Mesothelial cell of epicardium (in vitro differentiated cells): Measurements from ENCODE around the gene LSM14A. TPM values are rescaled to one million over a fixed set of nuclear protein-coding genes. Genes with fewer than 3 reads are reported as not detected.

Experiments
- DNase-seq, 2 experiments: peaks; one replicate each; pipeline ENCODE4 v3.0.0; 2021; ENCODE audit warnings: low spot score in 2 of 2; ENCODE audit not compliant: unreplicated experiment in 2 of 2
- H3K27ac Mint-ChIP-seq: 2 replicates; pipeline ENCODE4 v1.8.0; 2021; ENCODE audit warnings: mixed read lengths
- H3K27me3 Mint-ChIP-seq: 2 replicates; pipeline ENCODE4 v1.8.0; 2021; ENCODE audit warnings: low read depth, mixed read lengths
- H3K36me3 Mint-ChIP-seq: 2 replicates; pipeline ENCODE4 v1.8.0; 2021; ENCODE audit warnings: mixed read lengths
- H3K4me1 Mint-ChIP-seq: 2 replicates; pipeline ENCODE4 v1.8.0; 2021; ENCODE audit warnings: mixed read lengths
- H3K4me3 Mint-ChIP-seq: 2 replicates; pipeline ENCODE4 v1.8.0; 2021; ENCODE audit warnings: mild to moderate bottlenecking, moderate library complexity, mixed read lengths
- H3K9me3 Mint-ChIP-seq: 2 replicates; pipeline ENCODE4 v1.8.0; 2021; ENCODE audit warnings: mixed read lengths
- total RNA-seq: library from RNA; stranded (reverse); gene quantifications from 3 replicates; pipeline ENCODE4 v1.2.1, GENCODE V29; 2021
- TF ChIP-seq, protein P1 (sequence below): fragments of 200-600 bp; sonication (generic); IDR thresholded peaks from one replicate; pipeline ENCODE4 v1.5.0; 2021; ENCODE audit warnings: antibody characterized with exemption; ENCODE audit not compliant: unreplicated experiment

The LSM14A gene
- total RNA-seq, 1 donor from 2014 or later: 153 TPM

DNA sequence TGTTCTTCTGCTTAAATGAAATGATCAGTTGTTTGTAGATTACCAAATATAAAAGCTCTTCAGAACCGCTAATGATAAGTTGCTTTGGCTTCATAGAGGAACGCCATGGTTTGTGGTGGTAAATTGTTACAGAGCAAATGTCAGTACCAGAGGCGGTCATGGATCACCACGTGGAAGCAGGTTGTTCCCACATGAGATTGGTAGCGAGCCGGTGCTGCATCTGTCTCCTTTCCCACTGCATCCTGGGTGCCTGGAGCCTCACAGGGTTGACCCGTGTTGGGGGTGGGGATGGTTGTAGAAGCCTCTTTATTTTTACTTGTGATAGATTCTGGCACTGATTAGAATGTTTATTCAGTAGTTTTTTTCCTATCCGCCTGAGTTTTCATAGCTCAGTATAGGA lies 96.8 kb downstream of the LSM14A start:
- Mint-ChIP-seq H3K9me3 (no peaks in the 10 kb centered on the region), H3K27ac (peak overlapping the region; percentile 75), H3K4me1 (peaks cover 44% of the 10 kb centered on the region), H3K36me3 (peaks cover 9% of the 10 kb centered on the region), H3K27me3 (no peaks in the 10 kb centered on the region), H3K4me3 (no peak overlapping the region)
- TF ChIP-seq, protein P1, sequence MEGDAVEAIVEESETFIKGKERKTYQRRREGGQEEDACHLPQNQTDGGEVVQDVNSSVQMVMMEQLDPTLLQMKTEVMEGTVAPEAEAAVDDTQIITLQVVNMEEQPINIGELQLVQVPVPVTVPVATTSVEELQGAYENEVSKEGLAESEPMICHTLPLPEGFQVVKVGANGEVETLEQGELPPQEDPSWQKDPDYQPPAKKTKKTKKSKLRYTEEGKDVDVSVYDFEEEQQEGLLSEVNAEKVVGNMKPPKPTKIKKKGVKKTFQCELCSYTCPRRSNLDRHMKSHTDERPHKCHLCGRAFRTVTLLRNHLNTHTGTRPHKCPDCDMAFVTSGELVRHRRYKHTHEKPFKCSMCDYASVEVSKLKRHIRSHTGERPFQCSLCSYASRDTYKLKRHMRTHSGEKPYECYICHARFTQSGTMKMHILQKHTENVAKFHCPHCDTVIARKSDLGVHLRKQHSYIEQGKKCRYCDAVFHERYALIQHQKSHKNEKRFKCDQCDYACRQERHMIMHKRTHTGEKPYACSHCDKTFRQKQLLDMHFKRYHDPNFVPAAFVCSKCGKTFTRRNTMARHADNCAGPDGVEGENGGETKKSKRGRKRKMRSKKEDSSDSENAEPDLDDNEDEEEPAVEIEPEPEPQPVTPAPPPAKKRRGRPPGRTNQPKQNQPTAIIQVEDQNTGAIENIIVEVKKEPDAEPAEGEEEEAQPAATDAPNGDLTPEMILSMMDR: no peak
- DNase-seq: no peak

DNA sequence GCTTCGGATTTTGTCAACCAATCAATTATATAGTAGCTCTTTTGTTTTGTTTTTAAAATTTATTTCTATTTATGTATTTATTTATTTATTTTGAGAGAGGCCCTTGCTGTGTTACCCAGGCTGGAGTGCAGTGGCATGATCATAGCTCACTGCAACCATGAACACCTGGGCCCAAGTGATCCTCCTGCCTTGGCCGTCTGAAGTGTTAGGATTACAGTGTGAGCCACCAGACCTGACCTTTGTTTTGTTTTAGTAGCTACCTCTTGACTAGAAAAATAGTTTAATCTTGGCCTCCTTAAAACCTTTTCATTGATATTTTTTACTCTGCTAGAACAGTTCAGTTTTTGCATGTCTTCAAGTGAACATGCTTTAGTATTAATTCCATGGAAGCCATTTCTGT lies 97.2 kb downstream of the LSM14A start:
- H3K4me3 Mint-ChIP-seq: no peak overlapping the region
- H3K9me3 Mint-ChIP-seq: no peaks in the 10 kb centered on the region
- no peaks in the 10 kb centered on the region for H3K27me3 Mint-ChIP-seq
- H3K27ac Mint-ChIP-seq: peak overlapping the region; percentile 95
- TF ChIP-seq, protein P1: no peak
- no peak for DNase-seq
- peaks cover 47% of the 10 kb centered on the region for H3K4me1 Mint-ChIP-seq
- H3K36me3 Mint-ChIP-seq: peaks cover 9% of the 10 kb centered on the region

DNA sequence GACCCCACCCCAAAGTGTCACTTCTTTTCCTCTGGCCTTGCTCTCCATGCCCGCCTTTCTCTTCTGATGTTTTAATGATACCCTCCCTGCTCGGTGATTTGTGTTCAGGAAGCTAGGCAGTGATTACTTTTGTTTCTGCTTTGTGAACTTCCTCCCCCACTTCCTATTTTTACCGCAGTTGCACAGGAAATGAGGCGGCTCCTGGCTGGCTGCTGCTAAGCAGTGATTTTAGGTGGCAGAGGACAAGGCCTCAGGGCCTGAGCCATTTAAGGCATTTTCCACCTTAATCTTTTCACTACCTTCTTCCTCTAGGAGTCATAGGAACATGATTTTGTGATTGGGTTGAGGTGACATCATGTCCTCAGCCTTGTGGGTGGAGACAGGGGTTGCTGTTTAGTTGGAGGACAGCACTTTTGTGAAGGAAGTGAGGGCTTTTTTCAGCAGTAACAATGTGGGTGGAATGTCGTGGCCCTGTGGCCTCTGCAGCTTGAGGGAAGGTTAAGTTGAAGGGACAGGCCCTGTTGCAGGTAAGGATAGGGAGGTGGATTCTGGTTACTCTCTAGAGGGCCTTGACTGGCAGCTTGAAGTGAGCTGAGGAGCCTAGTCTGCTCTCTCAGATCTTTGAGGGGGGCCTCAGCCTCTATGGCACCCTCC lies 97.8 kb downstream of the LSM14A start:
- TF ChIP-seq, protein P1: no peak
- H3K27me3 Mint-ChIP-seq: no peaks in the 10 kb centered on the region
- peak overlapping the region; percentile 95 for H3K27ac Mint-ChIP-seq
- no peak for DNase-seq
- no peaks in the 10 kb centered on the region for H3K9me3 Mint-ChIP-seq
- H3K4me1 Mint-ChIP-seq: peaks cover 47% of the 10 kb centered on the region
- no peak overlapping the region for H3K4me3 Mint-ChIP-seq
- peaks cover 9% of the 10 kb centered on the region for H3K36me3 Mint-ChIP-seq

DNA sequence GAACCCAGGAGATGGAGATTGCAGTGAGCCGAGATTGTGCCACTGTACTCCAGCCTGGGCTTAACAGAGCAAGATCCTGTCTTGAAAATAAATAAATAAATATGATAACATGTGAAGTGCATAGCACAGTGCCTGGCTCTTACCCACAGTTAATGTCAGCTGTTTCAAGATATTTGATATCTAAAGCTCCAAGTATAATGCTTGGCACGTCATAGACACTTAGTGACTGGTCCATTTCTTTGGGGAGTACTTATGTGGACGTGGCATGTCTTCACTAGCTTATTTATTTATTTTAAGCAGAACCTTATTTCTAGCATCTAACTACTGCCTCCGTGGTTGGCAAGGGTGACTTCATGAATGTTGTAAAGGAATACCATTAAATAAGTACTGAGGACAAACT lies 100.8 kb downstream of the LSM14A start:
- Mint-ChIP-seq H3K9me3 (peaks cover 3% of the 10 kb centered on the region), H3K27ac (peak overlapping the region; percentile 92), H3K4me3 (no peak overlapping the region), H3K27me3 (no peaks in the 10 kb centered on the region), H3K36me3 (peaks cover 12% of the 10 kb centered on the region), H3K4me1 (peaks cover 47% of the 10 kb centered on the region)
- no peak for DNase-seq
- TF ChIP-seq, protein P1: no peak

DNA sequence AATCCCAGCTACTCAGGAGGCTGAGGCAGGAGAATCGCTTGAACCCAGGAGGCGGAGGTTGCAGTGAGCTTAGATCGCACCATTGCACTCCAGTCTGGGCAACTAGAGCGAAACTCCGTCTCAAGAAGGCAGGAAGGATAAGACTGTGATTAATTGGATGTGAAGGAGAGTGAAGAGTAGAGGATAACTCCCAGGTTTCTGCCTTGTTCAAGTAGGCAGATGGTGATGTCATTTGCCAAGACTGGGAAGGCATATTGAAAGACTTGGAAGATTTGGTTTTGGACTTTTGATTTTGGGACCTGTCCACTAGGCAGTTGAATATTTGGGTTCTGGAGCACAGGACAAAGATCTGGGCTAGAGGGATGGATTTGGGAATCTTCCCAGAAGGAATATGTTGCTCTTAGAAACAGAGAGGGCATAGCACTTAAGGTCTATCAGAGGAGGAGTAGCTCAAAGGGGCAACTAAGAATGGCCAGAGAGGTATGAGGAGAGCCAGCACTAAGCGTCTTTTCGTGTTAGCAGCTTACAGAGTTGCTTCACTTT lies 102.1 kb downstream of the LSM14A start:
- no peaks in the 10 kb centered on the region for H3K27me3 Mint-ChIP-seq
- H3K4me1 Mint-ChIP-seq: peaks cover 36% of the 10 kb centered on the region
- peak overlapping the region; percentile 92 for H3K27ac Mint-ChIP-seq
- no peak overlapping the region for H3K4me3 Mint-ChIP-seq
- peaks cover 17% of the 10 kb centered on the region for H3K36me3 Mint-ChIP-seq
- TF ChIP-seq, protein P1: no peak
- peaks cover 3% of the 10 kb centered on the region for H3K9me3 Mint-ChIP-seq
- DNase-seq: no peak
